Liver (tissue), 9 donors: ENCODE measurements around the gene AP1G1. TPM values are rescaled to one million over a fixed set of nuclear protein-coding genes. Genes with fewer than 3 reads are reported as not detected.

Source experiments
- DNase-seq: peaks from one replicate; pipeline ENCODE4 v3.0.0-alpha.2; 2017; ENCODE audit warnings: low spot score
- H3K27ac ChIP-seq, 2 donors: one replicate each; pipeline ENCODE4 v1.7.0; 2013; ENCODE audit warnings: inconsistent platforms in 2 of 2, low read length in 2 of 2, control low read depth in 1 of 2, low read depth in 1 of 2, mild to moderate bottlenecking in 1 of 2
- H3K27me3 ChIP-seq, 4 donors: one replicate each; pipeline versions ENCODE4 v1.6.1 to v1.7.0; 2013; ENCODE audit warnings: low read length in 3 of 4, inconsistent platforms in 1 of 4, mild to moderate bottlenecking in 1 of 4, moderate library complexity in 1 of 4; ENCODE audit not compliant: control insufficient read depth in 4 of 4, insufficient read depth in 4 of 4
- H3K36me3 ChIP-seq, 4 donors: one replicate each; pipeline versions ENCODE4 v1.6.1 to v1.7.0; 2013; ENCODE audit warnings: low read length in 3 of 4, mild to moderate bottlenecking in 3 of 4, low read depth in 1 of 4, moderate library complexity in 1 of 4; ENCODE audit not compliant: control insufficient read depth in 4 of 4, insufficient read depth in 3 of 4
- H3K4me1 ChIP-seq, 4 donors: one replicate each; pipeline versions ENCODE4 v1.6.1 to v1.7.0; 2013; ENCODE audit warnings: low read length in 3 of 4, mild to moderate bottlenecking in 3 of 4, moderate library complexity in 1 of 4; ENCODE audit not compliant: control insufficient read depth in 4 of 4, insufficient read depth in 4 of 4
- H3K4me3 ChIP-seq, 3 donors: one replicate each; pipeline versions ENCODE4 v1.6.1 to v1.7.0; 2013; ENCODE audit warnings: low read length in 3 of 3, control low read depth in 1 of 3, low read depth in 1 of 3, mild to moderate bottlenecking in 1 of 3
- H3K9ac ChIP-seq, 2 donors: one replicate each; pipeline ENCODE4 v1.7.0; 2013; ENCODE audit warnings: low read length in 2 of 2, mild to moderate bottlenecking in 2 of 2, moderate library complexity in 2 of 2, control low read depth in 1 of 2, low read depth in 1 of 2
- H3K9me3 ChIP-seq, 4 donors: one replicate each; pipeline versions ENCODE4 v1.6.1 to v1.7.0; 2013; ENCODE audit warnings: low read length in 3 of 4; ENCODE audit not compliant: control insufficient read depth in 4 of 4
- EGR1 ChIP-seq, 2 donors: IDR thresholded peaks; 2 replicates each; pipeline ENCODE4 v1.6.1; 2016 to 2018; ENCODE audit warnings: antibody characterized with exemption in 2 of 2, low read depth in 2 of 2
- FOXA2 ChIP-seq: IDR thresholded peaks from 2 replicates; pipeline ENCODE4 v1.6.1; 2016; ENCODE audit warnings: antibody characterized with exemption
- GABPA ChIP-seq, 2 donors: IDR thresholded peaks in 1 of 2; conservative IDR thresholded peaks in 1 of 2; 2 replicates each; pipeline ENCODE4 v1.6.1; 2016; ENCODE audit warnings: antibody characterized with exemption in 2 of 2, mild to moderate bottlenecking in 1 of 2, moderate library complexity in 1 of 2
- HNF4A ChIP-seq, 2 donors: conservative IDR thresholded peaks; 2 replicates each; pipeline ENCODE4 v1.6.1; 2016; ENCODE audit warnings: antibody characterized with exemption in 2 of 2, mild to moderate bottlenecking in 2 of 2
- MAX ChIP-seq: IDR thresholded peaks from 2 replicates; pipeline ENCODE4 v1.6.1; 2016; ENCODE audit warnings: antibody characterized with exemption
- RAD21 ChIP-seq, 2 donors: IDR thresholded peaks; 2 replicates each; pipeline ENCODE4 v1.6.1; 2016; ENCODE audit warnings: antibody characterized with exemption in 2 of 2, mild to moderate bottlenecking in 2 of 2
- REST ChIP-seq: IDR thresholded peaks from 2 replicates; pipeline ENCODE4 v1.6.1; 2016; ENCODE audit warnings: antibody characterized with exemption, mild to moderate bottlenecking
- RXRA ChIP-seq, 2 donors: IDR thresholded peaks; 2 replicates each; pipeline ENCODE4 v1.6.1; 2017 to 2018; ENCODE audit warnings: antibody characterized with exemption in 2 of 2, mild to moderate bottlenecking in 1 of 2
- SP1 ChIP-seq: IDR thresholded peaks from 2 replicates; pipeline ENCODE4 v1.6.1; 2018; ENCODE audit warnings: antibody characterized with exemption, mild to moderate bottlenecking
- TAF1 ChIP-seq: conservative IDR thresholded peaks from 2 replicates; pipeline ENCODE4 v1.6.1; 2016; ENCODE audit warnings: antibody characterized with exemption, mild to moderate bottlenecking
- YY1 ChIP-seq: IDR thresholded peaks from 2 replicates; pipeline ENCODE4 v1.6.1; 2016; ENCODE audit warnings: antibody characterized with exemption, mild to moderate bottlenecking
- ZBTB33 ChIP-seq: IDR thresholded peaks from 2 replicates; pipeline ENCODE4 v1.6.1; 2016; ENCODE audit warnings: antibody characterized with exemption
- WGBS: extraction: QIAGEN DNeasy Blood & Tissue Kit; methylation state at CpG from one replicate; pipeline ENCODE4 v1.1.7; 2013; 5-methylcytosine and 5-hydroxymethylcytosine counted together
- polyA plus RNA-seq, 2 donors: library from polyadenylated mRNA; stranded (reverse) in 1 of 2; unstranded in 1 of 2; fragments of 200-250 nt in 1 of 2; fragments of >200 nt in 1 of 2; fragmentation: Nextera tagmentation in 1 of 2; extraction: Ambion mirVana in 1 of 2; gene quantifications; one replicate each; pipeline versions ENCODE4 v1.2.1 to v1.2.3, GENCODE V29; 2013 to 2015
- total RNA-seq, 2 donors: library from RNA; depleted of rRNA; stranded (reverse); fragments of >200 nt; gene quantifications; one replicate each; pipeline ENCODE4 v1.2.3, GENCODE V29; 2014
- TF ChIP-seq, protein P1 (sequence below): fragments of 150-350 bp; IDR thresholded peaks from 2 replicates; pipeline ENCODE4 v1.5.1; 2017; ENCODE audit warnings: improper control_type of control experiment, low read depth, low read length; ENCODE audit not compliant: missing input control
- TF ChIP-seq, protein P2 (sequence below): IDR thresholded peaks from 2 replicates; pipeline ENCODE4 v1.6.1; 2016; ENCODE audit warnings: antibody characterized with exemption
- donor health status: healthy.
- donor health status: healthy.
- donor health status: healthy.
- donor health status: healthy.
- donor health status: healthy.

AP1G1 gene
- total and polyA plus RNA-seq, 4 donors: 11.4 to 64.4 (median 32.8) TPM

GRCh38 chr16:71732587-71732986 lies 76.0 kb downstream of the AP1G1 start:
- TF ChIP-seq HNF4A (conservative IDR thresholded peaks at IDR 0.05) (no peak), RAD21 (IDR thresholded peaks at IDR 0.05) (no peak), RXRA (IDR thresholded peaks at IDR 0.05) (no peak), REST (no peak), TAF1 (no peak), GABPA (IDR thresholded peaks at IDR 0.05 in 1 of 2, conservative IDR thresholded peaks at IDR 0.05 in 1 of 2) (no peak), FOXA2 (no peak), SP1 (no peak), ZBTB33 (no peak), YY1 (no peak), EGR1 (IDR thresholded peaks at IDR 0.05; ENCODE audit: low read depth in 2 of 2) (no peak), MAX (no peak)
- TF ChIP-seq, protein P1, sequence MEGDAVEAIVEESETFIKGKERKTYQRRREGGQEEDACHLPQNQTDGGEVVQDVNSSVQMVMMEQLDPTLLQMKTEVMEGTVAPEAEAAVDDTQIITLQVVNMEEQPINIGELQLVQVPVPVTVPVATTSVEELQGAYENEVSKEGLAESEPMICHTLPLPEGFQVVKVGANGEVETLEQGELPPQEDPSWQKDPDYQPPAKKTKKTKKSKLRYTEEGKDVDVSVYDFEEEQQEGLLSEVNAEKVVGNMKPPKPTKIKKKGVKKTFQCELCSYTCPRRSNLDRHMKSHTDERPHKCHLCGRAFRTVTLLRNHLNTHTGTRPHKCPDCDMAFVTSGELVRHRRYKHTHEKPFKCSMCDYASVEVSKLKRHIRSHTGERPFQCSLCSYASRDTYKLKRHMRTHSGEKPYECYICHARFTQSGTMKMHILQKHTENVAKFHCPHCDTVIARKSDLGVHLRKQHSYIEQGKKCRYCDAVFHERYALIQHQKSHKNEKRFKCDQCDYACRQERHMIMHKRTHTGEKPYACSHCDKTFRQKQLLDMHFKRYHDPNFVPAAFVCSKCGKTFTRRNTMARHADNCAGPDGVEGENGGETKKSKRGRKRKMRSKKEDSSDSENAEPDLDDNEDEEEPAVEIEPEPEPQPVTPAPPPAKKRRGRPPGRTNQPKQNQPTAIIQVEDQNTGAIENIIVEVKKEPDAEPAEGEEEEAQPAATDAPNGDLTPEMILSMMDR: no peak
- TF ChIP-seq, protein P2, sequence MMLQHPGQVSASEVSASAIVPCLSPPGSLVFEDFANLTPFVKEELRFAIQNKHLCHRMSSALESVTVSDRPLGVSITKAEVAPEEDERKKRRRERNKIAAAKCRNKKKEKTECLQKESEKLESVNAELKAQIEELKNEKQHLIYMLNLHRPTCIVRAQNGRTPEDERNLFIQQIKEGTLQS: no peak

More at GRCh38 chr16:71732587-71732986, 76.0 kb downstream of the AP1G1 start:
- H3K4me1 ChIP-seq: peaks cover under 1 to 7% (median 5%) of the 10 kb centered on the region in 4 donors
- H3K27me3 ChIP-seq: no peaks in the 10 kb centered on the region
- no peak overlapping the region for H3K27ac ChIP-seq
- 91% methylated on average over 3 of the region's 3 CpGs for WGBS
- DNase-seq: no peak
- H3K4me3 ChIP-seq: no peak overlapping the region
- no peak overlapping the region for H3K9ac ChIP-seq
- no peaks in the 10 kb centered on the region for H3K9me3 ChIP-seq
- peaks cover 13 to 49% (median 41%) of the 10 kb centered on the region in 4 donors for H3K36me3 ChIP-seq
